ENCODE results near the gene ERRFI1.

ERRFI1 gene

DNA sequence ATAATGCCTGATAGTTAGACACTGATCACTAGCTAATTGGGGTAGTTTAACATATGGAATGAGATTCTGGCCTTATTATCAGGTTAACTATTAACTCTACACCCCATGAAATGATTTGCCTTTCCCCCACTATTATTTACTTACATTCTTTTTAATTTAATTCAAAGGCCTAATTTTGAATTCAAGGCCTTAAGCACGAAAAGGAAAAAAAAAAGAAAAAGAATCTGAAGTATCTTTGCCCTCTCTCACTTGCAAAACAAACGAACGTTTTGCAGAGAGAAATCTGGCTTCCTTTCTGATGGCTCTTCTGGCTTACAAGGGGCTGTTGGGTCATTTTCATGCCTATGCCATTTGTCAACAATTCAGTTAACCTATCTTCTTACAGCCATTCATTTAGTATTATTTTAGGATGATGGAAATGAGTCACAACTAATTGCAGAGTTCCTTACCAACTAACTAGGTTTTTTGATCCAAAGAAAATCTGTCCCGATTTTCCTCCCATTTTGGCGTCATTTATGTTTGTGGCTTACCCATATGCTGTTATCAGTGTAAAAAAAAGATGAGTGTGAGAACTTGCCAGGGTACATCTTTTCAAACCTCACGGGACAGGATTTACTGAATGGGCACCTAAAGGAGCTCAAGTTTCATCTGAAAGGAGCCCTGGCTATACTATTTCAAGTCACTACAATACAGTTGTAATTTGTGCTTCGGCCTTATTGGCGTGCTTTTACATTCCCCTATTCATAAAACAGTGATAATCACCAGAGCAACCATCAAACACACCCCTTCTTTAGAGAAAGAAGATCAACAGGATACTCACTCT, 1.9 kb upstream of the ERRFI1 start:
- H3K4me3 ChIP-seq, result no peak overlapping the region
- H3K4me2 ChIP-seq, result no peak overlapping the region
- peaks cover 30% of the 10 kb centered on the region for H3K27me3 ChIP-seq
- no peaks in the 10 kb centered on the region for H3K9me3 ChIP-seq
- TF ChIP-seq Cebpa-rat (IDR thresholded peaks at IDR 0.05), result no peak
- H3K4me1 ChIP-seq, result peaks cover 10% of the 10 kb centered on the region; the same call in 1 of the 2 replicates
- H3K9ac ChIP-seq, result no peak overlapping the region
- H4K20me1 ChIP-seq, result peaks cover 12% of the 10 kb centered on the region
- H3K27ac ChIP-seq, result no peak overlapping the region
- no peaks in the 10 kb centered on the region for H3K36me3 ChIP-seq

DNA sequence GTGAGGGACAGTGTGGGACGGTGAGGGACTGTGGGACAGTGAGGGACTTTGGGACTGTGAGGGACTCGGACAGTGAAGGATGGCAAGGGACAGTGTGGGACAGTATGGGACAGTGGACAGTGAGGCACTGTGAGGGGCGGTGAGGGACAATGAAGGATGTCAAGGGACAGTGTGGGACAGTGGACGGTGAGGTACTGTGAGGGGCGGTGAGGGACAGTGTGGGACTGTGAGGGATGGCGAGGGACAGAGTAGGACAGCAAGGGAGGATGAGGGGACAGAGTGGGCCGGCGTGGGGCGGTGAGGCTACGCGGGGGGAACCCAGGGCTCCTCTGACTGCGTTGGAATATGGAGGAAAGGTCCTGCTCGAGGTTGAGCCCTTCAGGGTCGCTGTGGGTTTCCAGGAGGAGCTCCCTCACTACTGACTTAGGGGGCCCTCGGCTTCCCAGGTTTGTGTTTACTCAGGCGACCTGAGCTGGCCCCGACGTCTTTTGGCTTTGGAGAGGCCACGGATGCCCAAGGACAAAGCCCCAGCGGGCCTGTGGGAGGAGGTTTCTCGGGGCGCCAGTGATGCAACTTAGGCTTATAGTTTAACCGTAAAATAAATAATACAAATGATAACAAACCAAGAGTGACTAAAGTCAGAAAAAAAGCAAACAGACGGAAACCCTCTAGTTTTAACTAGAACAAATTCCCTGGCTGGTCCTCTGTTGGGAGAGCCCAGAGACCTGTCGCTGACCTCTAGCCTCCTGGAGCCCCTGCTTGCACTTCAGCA, 1.1 kb upstream of the ERRFI1 start:
- no peak overlapping the region for H3K27ac ChIP-seq
- peaks cover 10% of the 10 kb centered on the region; the same call in 1 of the 2 replicates for H3K4me1 ChIP-seq
- H3K9me3 ChIP-seq, result no peaks in the 10 kb centered on the region
- no peak overlapping the region; the same call in 1 of the 2 replicates for H3K4me3 ChIP-seq
- peaks cover 12% of the 10 kb centered on the region for H4K20me1 ChIP-seq
- H3K9ac ChIP-seq, result no peak overlapping the region
- H3K27me3 ChIP-seq, result peaks cover 30% of the 10 kb centered on the region
- no peak for TF ChIP-seq Cebpa-rat (IDR thresholded peaks at IDR 0.05)
- peak overlapping the region; percentile 97; the same call in 1 of the 2 replicates for H3K4me2 ChIP-seq
- no peaks in the 10 kb centered on the region for H3K36me3 ChIP-seq

DNA sequence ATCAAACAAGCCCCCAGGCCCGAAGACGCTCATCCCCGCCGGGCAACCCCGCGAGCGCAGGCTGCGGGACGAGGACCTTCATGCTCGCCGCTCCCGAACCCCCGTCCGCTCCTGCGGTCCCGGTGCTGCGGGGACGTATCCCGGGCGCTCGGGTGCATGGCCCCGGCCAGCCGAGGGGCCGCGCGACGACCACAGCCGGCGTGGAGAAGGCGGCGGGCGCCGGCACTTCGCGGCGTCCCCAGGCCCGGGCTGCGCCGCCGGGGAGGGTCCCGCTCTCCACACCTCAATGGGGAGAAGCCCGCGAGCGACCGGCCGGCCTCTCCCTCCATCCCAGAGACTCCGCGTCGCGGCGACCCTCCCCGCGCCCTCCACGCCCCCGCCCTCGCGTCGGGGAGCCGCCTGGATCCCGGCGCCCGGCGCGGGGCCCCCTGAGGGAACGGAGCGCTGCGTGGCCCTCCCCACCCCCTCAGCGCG, 401 bp downstream of the ERRFI1 start:
- TF ChIP-seq Cebpa-rat (IDR thresholded peaks at IDR 0.05), result no peak
- Histone ChIP-seq H3K4me2 (peak overlapping the region; percentile 97), H4K20me1 (peaks cover 12% of the 10 kb centered on the region)

DNA sequence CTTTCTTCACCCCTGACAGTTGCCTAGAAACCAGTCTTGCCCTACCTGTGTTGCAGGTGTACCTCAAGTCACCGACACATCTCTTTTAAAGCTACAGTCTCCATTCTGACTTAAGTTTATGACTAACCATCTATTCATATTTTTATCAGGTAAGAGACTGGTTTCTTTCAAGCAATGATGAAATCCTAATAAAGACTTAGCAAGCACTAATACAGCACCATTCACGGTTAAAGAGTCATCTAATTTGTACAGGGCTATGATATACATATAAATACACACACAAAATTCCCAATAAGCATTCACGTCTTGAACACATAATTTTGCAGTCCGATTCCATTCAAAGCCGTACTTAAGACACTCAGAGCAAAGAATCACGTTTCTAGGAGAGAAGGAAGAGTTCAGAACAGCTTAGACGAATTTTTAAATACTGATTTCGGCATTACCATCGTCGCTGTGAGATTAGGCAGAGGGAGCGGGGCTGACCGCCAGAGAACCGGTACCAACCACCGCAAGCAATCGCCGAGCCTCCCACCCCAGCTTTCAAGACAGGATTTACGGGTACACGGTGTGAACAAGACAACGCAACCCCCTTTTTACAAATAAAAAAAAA, 943 bp downstream of the ERRFI1 start:
- Histone ChIP-seq H3K4me1 (peaks cover 10% of the 10 kb centered on the region; the same call in 1 of the 2 replicates), H3K9me3 (no peaks in the 10 kb centered on the region), H4K20me1 (peaks cover 12% of the 10 kb centered on the region), H3K27ac (no peak overlapping the region), H3K27me3 (peaks cover 30% of the 10 kb centered on the region), H3K9ac (peak overlapping the region; percentile 74), H3K4me2 (peak overlapping the region; percentile 97), H3K36me3 (no peaks in the 10 kb centered on the region), H3K4me3 (peak overlapping the region; percentile 73)
- TF ChIP-seq Cebpa-rat (IDR thresholded peaks at IDR 0.05), result no peak

More for the DNA sequence above, 401 bp downstream of the ERRFI1 start:
- H3K36me3 ChIP-seq, result no peaks in the 10 kb centered on the region
- peaks cover 30% of the 10 kb centered on the region for H3K27me3 ChIP-seq
- H3K4me1 ChIP-seq, result peaks cover 10% of the 10 kb centered on the region; the same call in 1 of the 2 replicates
- H3K27ac ChIP-seq, result peak overlapping the region; percentile 49; the same call in 1 of the 2 replicates
- H3K9ac ChIP-seq, result peak overlapping the region; percentile 74
- peak overlapping the region; percentile 73 for H3K4me3 ChIP-seq
- H3K9me3 ChIP-seq, result no peaks in the 10 kb centered on the region

DNA sequence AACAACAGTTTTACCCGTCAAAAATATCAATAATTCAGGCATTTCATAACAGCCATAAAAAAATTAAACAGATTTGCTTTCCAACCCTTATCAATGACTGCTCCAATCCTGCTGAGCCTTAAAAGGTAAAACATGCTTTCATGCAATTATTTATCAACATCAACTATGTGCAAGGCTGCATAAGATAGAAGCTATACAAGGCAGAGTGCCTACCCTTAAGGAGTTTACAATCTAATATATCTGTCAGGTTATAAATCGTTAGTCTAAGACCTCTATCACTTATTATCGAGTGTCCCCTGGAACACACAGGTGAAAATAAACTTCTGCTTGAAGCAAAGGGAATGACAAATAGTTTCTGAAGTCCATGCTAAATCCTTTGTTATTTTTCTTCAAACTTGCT, 1.8 kb downstream of the ERRFI1 start:
- Histone ChIP-seq H3K4me2 (no peak overlapping the region), H3K27me3 (peaks cover 30% of the 10 kb centered on the region), H4K20me1 (peaks cover 12% of the 10 kb centered on the region), H3K9me3 (no peaks in the 10 kb centered on the region), H3K36me3 (no peaks in the 10 kb centered on the region), H3K27ac (no peak overlapping the region), H3K4me3 (no peak overlapping the region), H3K4me1 (peaks cover 10% of the 10 kb centered on the region; the same call in 1 of the 2 replicates), H3K9ac (no peak overlapping the region)
- TF ChIP-seq Cebpa-rat (IDR thresholded peaks at IDR 0.05), result no peak

DNA sequence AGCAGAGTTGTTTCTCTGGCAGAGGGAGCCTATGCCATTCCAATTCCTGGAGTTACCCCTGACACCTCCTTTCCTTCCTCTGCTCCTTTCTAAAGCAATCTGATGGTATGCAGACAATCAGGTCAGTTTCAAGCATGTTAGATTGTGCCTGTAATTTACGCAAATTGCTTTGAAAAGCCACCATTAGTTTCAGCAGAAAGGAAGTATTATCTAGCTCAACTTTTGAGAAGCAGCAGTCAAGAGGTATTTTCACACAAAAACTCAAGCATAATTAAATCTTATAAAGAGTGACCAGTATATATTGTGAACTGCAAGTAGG, 2.2 kb downstream of the ERRFI1 start:
- Histone ChIP-seq H3K27ac (no peak overlapping the region), H3K4me3 (no peak overlapping the region), H3K4me1 (peaks cover 10% of the 10 kb centered on the region; the same call in 1 of the 2 replicates)

DNA sequence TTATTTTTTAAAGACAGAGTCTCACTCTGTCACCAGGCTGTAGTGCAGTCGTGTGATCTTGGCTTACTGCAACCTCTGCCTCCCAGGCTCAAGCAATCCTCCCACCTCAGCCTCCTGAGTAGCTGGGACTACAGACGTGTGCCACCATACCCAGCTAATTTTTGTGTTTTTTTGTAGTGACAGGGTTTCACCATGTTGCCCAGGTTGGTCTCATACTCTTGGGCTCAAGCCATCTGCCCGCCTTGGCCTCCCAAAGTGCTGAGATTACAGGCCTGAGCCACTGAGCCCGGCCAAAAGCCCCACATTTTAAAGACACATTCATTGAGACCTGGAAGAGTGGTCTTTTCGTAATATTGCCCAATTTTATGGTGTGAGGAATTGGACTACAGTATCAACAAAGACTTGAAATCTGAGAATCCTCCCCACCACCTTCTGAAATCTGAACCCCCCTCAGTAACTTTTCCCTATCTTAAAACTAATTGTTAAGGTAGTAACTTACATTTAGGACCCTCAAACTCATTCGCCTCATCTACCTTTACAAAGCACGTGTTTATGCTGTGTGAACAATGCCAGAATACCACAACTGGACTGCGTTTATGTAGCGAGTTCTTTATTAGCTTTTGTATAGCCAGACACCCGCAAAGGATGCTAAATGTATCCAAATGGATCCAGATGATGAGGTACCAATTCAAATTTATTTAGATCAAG, 2.7 kb downstream of the ERRFI1 start:
- Histone ChIP-seq H3K9ac (no peak overlapping the region), H3K36me3 (no peaks in the 10 kb centered on the region), H3K4me2 (no peak overlapping the region), H3K27me3 (peaks cover 30% of the 10 kb centered on the region), H4K20me1 (peaks cover 12% of the 10 kb centered on the region), H3K27ac (no peak overlapping the region), H3K4me3 (no peak overlapping the region), H3K9me3 (no peaks in the 10 kb centered on the region), H3K4me1 (peaks cover 10% of the 10 kb centered on the region; the same call in 1 of the 2 replicates)
- no peak for TF ChIP-seq Cebpa-rat (IDR thresholded peaks at IDR 0.05)

More for the DNA sequence above, 2.2 kb downstream of the ERRFI1 start:
- Histone ChIP-seq H3K9ac (no peak overlapping the region), H3K9me3 (no peaks in the 10 kb centered on the region), H3K27me3 (peaks cover 30% of the 10 kb centered on the region), H3K36me3 (no peaks in the 10 kb centered on the region), H4K20me1 (peaks cover 12% of the 10 kb centered on the region), H3K4me2 (no peak overlapping the region)
- TF ChIP-seq Cebpa-rat (IDR thresholded peaks at IDR 0.05), result no peak

DNA sequence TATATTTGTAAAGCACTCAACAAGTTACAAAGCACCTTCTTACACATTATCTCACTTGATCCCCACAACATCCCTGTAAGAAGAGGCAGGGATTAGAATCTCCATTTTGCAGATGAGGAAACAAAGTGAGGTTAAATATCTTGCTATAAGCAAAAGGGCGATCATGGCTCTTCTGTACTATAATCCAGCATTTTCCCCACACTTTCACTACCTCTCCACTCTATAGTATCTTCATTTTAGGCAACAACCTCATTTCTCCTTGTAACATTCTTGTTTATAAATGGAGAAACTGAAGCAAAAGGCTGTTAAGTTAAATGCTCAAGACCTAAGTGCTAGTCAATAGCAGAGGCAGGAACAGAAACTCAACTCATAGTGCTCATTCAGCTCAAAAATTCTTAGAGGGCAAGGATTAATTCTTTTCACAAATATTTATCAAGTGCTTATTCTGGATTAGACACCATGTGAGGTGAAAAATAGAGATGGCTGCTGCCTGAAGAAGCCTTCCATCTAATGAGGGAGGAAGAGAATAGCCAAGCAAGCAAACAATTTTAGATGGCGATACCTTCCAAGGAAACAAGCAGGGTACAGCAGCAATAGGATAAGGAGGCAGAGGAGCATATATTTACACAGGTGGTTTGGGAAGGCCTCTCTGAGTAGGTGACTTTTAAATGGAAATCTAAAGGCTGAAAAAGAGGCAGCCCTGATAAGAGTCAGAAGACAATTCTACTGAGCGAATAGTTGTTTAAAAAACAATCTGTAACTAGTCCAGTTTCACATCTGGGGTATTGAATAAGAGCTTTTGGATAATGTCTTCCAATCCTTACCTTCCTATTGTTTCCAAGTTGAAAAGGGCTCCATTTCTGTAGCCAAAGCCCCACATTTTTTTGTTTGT, 3.5 kb downstream of the ERRFI1 start:
- H3K4me3 ChIP-seq, result no peak overlapping the region
- peaks cover 10% of the 10 kb centered on the region; the same call in 1 of the 2 replicates for H3K4me1 ChIP-seq

More for the DNA sequence above, 3.5 kb downstream of the ERRFI1 start:
- Histone ChIP-seq H3K9me3 (no peaks in the 10 kb centered on the region), H3K27me3 (peaks cover 30% of the 10 kb centered on the region), H4K20me1 (peaks cover 12% of the 10 kb centered on the region), H3K27ac (no peak overlapping the region), H3K9ac (no peak overlapping the region), H3K36me3 (no peaks in the 10 kb centered on the region), H3K4me2 (no peak overlapping the region)
- no peak for TF ChIP-seq Cebpa-rat (IDR thresholded peaks at IDR 0.05)
